ENCODE data around the gene DNAH11. TPM values are rescaled to one million over a fixed set of nuclear protein-coding genes. Genes with fewer than 3 reads are reported as not detected.

Gene DNAH11
- total RNA-seq, 2 donors from 2014 or later: 0.05 to 0.32 TPM

- no peaks in the 10 kb centered on the region for H3K9me3 ChIP-seq
- no peaks in the 10 kb centered on the region for H3K36me3 ChIP-seq
Measured at GRCh38 chr7:21702303-21702702, 159.5 kb downstream of the DNAH11 start.

GRCh38 chr7:21704359-21704758, 161.5 kb downstream of the DNAH11 start:
- H3K4me1 ChIP-seq: no peaks in the 10 kb centered on the region
- no peak overlapping the region for H3K27ac ChIP-seq
- H3K9me3 ChIP-seq: no peaks in the 10 kb centered on the region
- H3K4me3 ChIP-seq: no peak overlapping the region
- no peak overlapping the region for H3K9ac ChIP-seq (ENCODE audit: low read depth in 2 of 2, low read length in 2 of 2)
- no peaks in the 10 kb centered on the region for H3K36me3 ChIP-seq
- TF ChIP-seq, protein P1, sequence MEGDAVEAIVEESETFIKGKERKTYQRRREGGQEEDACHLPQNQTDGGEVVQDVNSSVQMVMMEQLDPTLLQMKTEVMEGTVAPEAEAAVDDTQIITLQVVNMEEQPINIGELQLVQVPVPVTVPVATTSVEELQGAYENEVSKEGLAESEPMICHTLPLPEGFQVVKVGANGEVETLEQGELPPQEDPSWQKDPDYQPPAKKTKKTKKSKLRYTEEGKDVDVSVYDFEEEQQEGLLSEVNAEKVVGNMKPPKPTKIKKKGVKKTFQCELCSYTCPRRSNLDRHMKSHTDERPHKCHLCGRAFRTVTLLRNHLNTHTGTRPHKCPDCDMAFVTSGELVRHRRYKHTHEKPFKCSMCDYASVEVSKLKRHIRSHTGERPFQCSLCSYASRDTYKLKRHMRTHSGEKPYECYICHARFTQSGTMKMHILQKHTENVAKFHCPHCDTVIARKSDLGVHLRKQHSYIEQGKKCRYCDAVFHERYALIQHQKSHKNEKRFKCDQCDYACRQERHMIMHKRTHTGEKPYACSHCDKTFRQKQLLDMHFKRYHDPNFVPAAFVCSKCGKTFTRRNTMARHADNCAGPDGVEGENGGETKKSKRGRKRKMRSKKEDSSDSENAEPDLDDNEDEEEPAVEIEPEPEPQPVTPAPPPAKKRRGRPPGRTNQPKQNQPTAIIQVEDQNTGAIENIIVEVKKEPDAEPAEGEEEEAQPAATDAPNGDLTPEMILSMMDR (IDR thresholded peaks at IDR 0.05): no peak
- no peaks in the 10 kb centered on the region for H3K27me3 ChIP-seq
- no peak for DNase-seq
- intact Hi-C loops (cut with DNase I): no loop called here

More at GRCh38 chr7:21702303-21702702, 159.5 kb downstream of the DNAH11 start:
- H3K27ac ChIP-seq: no peak overlapping the region
- DNase-seq: no peak
- no peaks in the 10 kb centered on the region for H3K4me1 ChIP-seq
- TF ChIP-seq, protein P1 (IDR thresholded peaks at IDR 0.05): no peak
- H3K27me3 ChIP-seq: no peaks in the 10 kb centered on the region
- no peak overlapping the region for H3K4me3 ChIP-seq
- intact Hi-C loops (cut with DNase I): no loop called here
- no peak overlapping the region for H3K9ac ChIP-seq (ENCODE audit: low read depth in 2 of 2, low read length in 2 of 2)

DNA sequence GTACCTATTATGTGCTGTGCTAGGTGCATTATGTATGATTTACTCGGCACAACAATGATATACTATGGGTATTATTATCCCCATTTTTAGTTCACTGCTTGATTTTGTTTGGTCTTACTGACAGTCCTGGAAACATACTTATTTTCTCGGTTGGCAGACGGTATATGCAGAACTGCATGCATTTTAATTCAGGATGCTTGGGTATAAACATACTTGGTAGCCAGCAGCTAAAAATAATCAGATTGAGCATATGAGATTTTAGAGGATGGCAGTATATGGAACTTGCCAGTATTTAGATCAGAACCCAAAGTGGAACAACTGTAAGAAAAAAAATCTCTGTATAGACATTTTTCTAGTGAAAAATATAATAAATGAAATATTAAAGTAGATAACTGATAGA, 163.3 kb downstream of the DNAH11 start:
- no peak overlapping the region for H3K4me3 ChIP-seq
- intact Hi-C loops (cut with DNase I): no loop called here
- no peaks in the 10 kb centered on the region for H3K4me1 ChIP-seq
- H3K9ac ChIP-seq (ENCODE audit: low read depth in 2 of 2, low read length in 2 of 2): no peak overlapping the region
- no peaks in the 10 kb centered on the region for H3K36me3 ChIP-seq
- TF ChIP-seq, protein P1 (IDR thresholded peaks at IDR 0.05): no peak
- no peaks in the 10 kb centered on the region for H3K27me3 ChIP-seq
- no peak overlapping the region for H3K27ac ChIP-seq
- no peak for DNase-seq
- no peaks in the 10 kb centered on the region for H3K9me3 ChIP-seq

- Histone ChIP-seq H3K4me3 (no peak overlapping the region), H3K9me3 (no peaks in the 10 kb centered on the region), H3K27ac (no peak overlapping the region), H3K9ac (ENCODE audit: low read depth in 2 of 2, low read length in 2 of 2) (no peak overlapping the region), H3K4me1 (no peaks in the 10 kb centered on the region), H3K27me3 (no peaks in the 10 kb centered on the region), H3K36me3 (no peaks in the 10 kb centered on the region)
- no peak for DNase-seq
- TF ChIP-seq, protein P1 (IDR thresholded peaks at IDR 0.05): no peak
- intact Hi-C loops (cut with DNase I): no loop called here
Measured at GRCh38 chr7:21707566-21707965, 164.7 kb downstream of the DNAH11 start.

- Histone ChIP-seq H3K9ac (ENCODE audit: low read depth in 2 of 2, low read length in 2 of 2) (no peak overlapping the region), H3K36me3 (no peaks in the 10 kb centered on the region), H3K9me3 (no peaks in the 10 kb centered on the region), H3K4me3 (no peak overlapping the region), H3K27me3 (no peaks in the 10 kb centered on the region), H3K4me1 (no peaks in the 10 kb centered on the region), H3K27ac (no peak overlapping the region)
- no peak for DNase-seq
- TF ChIP-seq, protein P1 (IDR thresholded peaks at IDR 0.05): no peak
- intact Hi-C loops (cut with DNase I): no loop called here
Measured at GRCh38 chr7:21708096-21708495, 165.3 kb downstream of the DNAH11 start.

DNA sequence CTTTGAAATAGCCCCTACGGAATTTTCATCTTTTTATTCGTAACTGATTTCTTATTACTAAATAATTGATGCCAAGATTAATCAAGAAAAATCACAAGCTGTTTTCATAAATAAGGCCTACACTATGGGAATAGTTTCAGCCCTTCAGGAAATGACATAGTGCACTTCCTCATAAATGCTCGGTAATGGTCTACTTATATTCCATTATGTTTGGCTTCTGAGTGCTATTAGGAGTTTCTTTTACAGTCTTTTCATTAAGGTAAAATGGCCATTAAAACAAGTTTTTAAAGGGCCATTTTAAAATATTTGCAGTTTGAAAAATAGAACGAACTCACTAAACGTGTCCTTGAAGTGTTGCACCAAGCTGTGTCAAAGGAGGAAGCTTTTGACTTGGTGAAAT, 174.5 kb downstream of the DNAH11 start:
- Histone ChIP-seq H3K27ac (no peak overlapping the region), H3K9me3 (no peaks in the 10 kb centered on the region), H3K36me3 (no peaks in the 10 kb centered on the region), H3K4me1 (no peaks in the 10 kb centered on the region), H3K9ac (ENCODE audit: low read depth in 2 of 2, low read length in 2 of 2) (no peak overlapping the region), H3K27me3 (no peaks in the 10 kb centered on the region), H3K4me3 (no peak overlapping the region)
- no peak for DNase-seq
- TF ChIP-seq, protein P1 (IDR thresholded peaks at IDR 0.05): no peak
- intact Hi-C loops (cut with DNase I): no loop called here

All from colonic mucosa (tissue), 4 donors.